Measurements from ENCODE around the gene PNPT1.

Gene PNPT1

DNA sequence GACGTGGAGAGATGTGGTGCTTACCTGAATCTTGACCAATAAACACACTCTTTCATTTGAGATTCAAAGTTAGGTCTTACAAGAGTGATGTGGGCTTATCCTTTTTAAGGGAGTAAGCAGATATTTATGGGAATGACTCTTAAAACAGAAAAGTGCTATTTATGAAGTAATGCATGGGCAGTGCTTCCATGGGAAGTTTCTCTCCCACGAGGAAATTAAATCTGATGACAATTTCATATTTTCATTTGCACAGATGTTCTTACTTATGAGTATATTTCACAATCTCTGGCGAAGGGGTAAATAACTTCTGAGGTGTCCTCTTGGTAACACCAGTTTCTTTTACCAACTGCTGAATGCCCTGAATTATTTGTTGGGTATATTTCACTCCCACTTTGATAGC, 21.0 kb downstream of the PNPT1 start:
- no peak for TF ChIP-seq CTCF (conservative IDR thresholded peaks at IDR 0.05; ENCODE audit: low read depth)
- CTCF ChIA-PET = interaction anchor here (0.6 kb wide), 1 partner anchor 511 kb away, joined by 3 read pairs; no protein-coding TSS in a partner anchor
- POLR2A ChIA-PET (ENCODE audit: low non-redundant PET) = no interaction called here
- no peak for DNase-seq (ENCODE audit: low spot score)
- H3K27ac ChIP-seq = no peak overlapping the region

DNA sequence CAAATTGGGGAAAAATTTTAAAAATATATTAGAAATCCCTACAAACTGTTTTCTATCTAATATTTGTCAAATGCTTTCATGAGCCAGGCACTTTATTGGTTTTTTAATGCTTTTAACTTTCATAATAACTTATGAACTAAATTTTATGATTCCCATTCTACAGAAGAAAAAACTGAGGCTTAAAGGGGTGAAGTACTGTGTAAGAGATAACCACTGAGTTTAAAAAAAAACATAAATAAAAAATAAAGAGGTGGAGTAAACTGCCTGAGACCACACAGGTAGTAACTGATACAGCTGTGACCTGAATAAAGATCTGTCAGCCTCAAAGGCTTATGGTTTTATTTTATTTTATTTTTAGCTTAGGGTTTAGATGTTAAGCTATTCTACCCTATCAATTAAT, 24.7 kb downstream of the PNPT1 start:
- POLR2A ChIA-PET (ENCODE audit: low non-redundant PET) = no interaction called here

DNA sequence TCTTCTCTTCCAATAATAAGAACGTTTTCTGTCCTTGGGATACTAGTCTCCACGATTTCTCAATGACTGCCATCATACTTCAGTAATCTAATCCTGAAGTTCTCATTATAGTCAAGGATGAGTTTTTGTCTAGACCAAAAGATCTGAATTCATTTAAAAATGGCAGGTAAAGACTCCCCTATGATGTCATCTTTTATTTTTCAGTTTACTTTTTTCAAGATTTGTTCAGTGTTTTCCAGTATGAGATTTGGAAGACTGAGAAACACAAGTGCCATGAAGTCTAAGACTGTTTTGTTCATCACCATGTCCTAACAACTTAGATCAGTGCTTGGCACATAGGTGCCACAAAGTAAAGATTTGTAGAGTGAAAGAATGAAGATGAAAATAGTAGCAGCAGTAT, 40.4 kb downstream of the PNPT1 start:
- ChIA-PET CTCF (no interaction called here), POLR2A (ENCODE audit: low non-redundant PET) (no interaction called here)
- no peak for TF ChIP-seq CTCF (conservative IDR thresholded peaks at IDR 0.05; ENCODE audit: low read depth)
- H3K27ac ChIP-seq = no peak overlapping the region
- no peak for DNase-seq (ENCODE audit: low spot score)

More for the DNA sequence above, 24.7 kb downstream of the PNPT1 start:
- H3K27ac ChIP-seq = no peak overlapping the region
- CTCF ChIA-PET = no interaction called here
- no peak for DNase-seq (ENCODE audit: low spot score)
- TF ChIP-seq CTCF (conservative IDR thresholded peaks at IDR 0.05; ENCODE audit: low read depth) = no peak

DNA sequence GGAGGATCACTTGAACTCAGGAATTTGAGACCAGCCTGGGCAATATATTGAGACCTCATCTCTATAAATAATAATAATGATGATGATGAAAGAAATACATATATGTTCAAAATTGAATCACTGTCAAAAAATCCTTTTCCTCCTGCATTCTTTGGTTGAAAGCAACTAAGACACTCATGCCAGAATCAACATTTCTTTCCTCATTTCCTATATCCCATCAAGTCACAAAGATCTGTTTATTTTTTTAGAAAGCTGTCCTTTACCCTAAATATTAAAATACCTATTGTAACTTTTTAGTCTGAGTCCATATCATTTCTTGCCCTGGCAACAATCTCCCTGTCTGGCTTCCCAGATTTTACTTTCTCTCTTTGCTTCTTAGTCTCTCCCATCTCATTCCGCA, 44.4 kb downstream of the PNPT1 start:
- TF ChIP-seq CTCF (conservative IDR thresholded peaks at IDR 0.05; ENCODE audit: low read depth) = no peak
- CTCF ChIA-PET = interaction anchor here (0.9 kb wide), 1 partner anchor 40 kb away, joined by 3 read pairs; no protein-coding TSS in a partner anchor
- DNase-seq (ENCODE audit: low spot score) = no peak
- no peak overlapping the region for H3K27ac ChIP-seq
- POLR2A ChIA-PET (ENCODE audit: low non-redundant PET) = no interaction called here

DNA sequence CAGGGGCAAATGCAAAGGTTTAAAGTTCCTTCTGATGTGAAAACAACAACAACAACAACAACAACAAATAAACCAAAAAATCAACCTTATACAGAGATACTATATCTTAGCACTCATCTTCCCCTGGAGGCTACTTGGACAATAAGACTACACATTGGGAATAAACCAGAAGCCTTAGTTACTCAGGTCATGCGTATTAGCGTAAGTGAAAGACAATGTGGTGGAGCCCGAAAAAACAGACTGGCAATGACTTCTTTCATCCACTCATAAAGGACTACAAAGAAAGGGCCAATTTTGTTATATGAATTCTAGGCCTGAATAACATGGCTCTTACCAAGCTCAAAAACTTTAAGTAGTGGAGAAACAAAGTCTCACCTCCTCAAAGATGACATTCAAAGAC, 56.8 kb downstream of the PNPT1 start:
- ChIA-PET POLR2A (ENCODE audit: low non-redundant PET) (no interaction called here), CTCF (no interaction called here)
- DNase-seq (ENCODE audit: low spot score) = no peak
- H3K27ac ChIP-seq = no peak overlapping the region
- TF ChIP-seq CTCF (conservative IDR thresholded peaks at IDR 0.05; ENCODE audit: low read depth) = no peak

DNA sequence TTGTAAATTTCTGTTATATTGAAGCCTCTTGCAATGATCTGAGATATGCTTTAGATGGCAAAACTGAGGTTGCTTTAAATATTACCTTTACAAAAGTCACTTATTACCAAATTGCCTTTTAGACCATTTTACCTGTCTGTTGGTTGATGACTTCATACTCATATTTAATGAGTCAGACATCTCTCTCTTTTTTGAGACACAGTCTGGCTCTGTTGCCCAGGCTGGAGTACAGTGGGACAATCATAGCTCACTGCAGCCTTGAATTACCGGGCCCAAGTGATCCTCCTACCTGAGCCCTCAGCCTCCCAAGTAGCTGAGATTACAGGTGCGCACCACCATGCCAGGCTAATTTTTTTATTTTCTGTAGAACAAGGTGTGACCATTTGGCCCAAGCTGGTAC, 64.7 kb downstream of the PNPT1 start:
- CTCF ChIA-PET = no interaction called here
- POLR2A ChIA-PET (ENCODE audit: low non-redundant PET) = no interaction called here
- no peak overlapping the region for H3K27ac ChIP-seq
- no peak for DNase-seq (ENCODE audit: low spot score)
- TF ChIP-seq CTCF (conservative IDR thresholded peaks at IDR 0.05; ENCODE audit: low read depth) = no peak

- CTCF ChIA-PET = no interaction called here
Observed at GRCh38 chr2:55627915-55628314, 65.7 kb downstream of the PNPT1 start.

More at GRCh38 chr2:55627915-55628314, 65.7 kb downstream of the PNPT1 start:
- TF ChIP-seq CTCF (conservative IDR thresholded peaks at IDR 0.05; ENCODE audit: low read depth) = no peak
- POLR2A ChIA-PET (ENCODE audit: low non-redundant PET) = no interaction called here
- no peak for DNase-seq (ENCODE audit: low spot score)
- H3K27ac ChIP-seq = no peak overlapping the region
